Endothelial cell of umbilical vein (primary cell): ENCODE measurements around the gene PPIL6. TPM values are rescaled to one million over a fixed set of nuclear protein-coding genes. Genes with fewer than 3 reads are reported as not detected.
"Not testable (repeated sequence)": the region's sequence is repeated elsewhere in the genome, so short reads cannot be mapped to it uniquely, and the experiment has no call there.

ENCODE experiments used
- BruUV-seq: library from RNA; stranded (reverse); fragments of 400-500 nt; replicated peaks from 2 replicates; lab custom pipeline; 2021; lab: Mats Ljungman, UMichigan
- CTCF ChIA-PET: fragments of 300-600, 350-600 bp; sonication (Branson Sonifier 250); formaldehyde crosslinking; loops from one replicate; lab custom pipeline; 2021; ENCODE audit warnings: antibody characterized with exemption, inconsistent platforms; lab: Charles Lee
- POLR2A ChIA-PET: fragments of 300-600, 350-600 bp; sonication (Branson Sonifier 250); formaldehyde crosslinking; loops from one replicate; lab custom pipeline; 2021; ENCODE audit warnings: antibody characterized with exemption, inconsistent platforms; lab: Charles Lee
- DNase-seq: peaks from one replicate; pipeline ENCODE4 v3.0.0-alpha.2; 2011; ENCODE audit warnings: low read depth, low spot score
- FAIRE-seq: peaks from 2 replicates; lab custom pipeline; 2011; peaks lifted over from hg19 to GRCh38; lab: Jason Lieb, UNC
- H2AFZ ChIP-seq: 2 replicates; pipeline ENCODE4 v1.6.0; 2012; ENCODE audit warnings: low read depth, low read length, control low read depth, inconsistent platforms
- H3K27ac ChIP-seq: 2 replicates; pipeline ENCODE4 v1.5.1; 2011; ENCODE audit warnings: low read depth, mild to moderate bottlenecking, control low read depth, low read length, moderate library complexity; ENCODE audit not compliant: insufficient read depth
- H3K27me3 ChIP-seq, 2 experiments: 2 replicates each; pipeline versions ENCODE4 v1.6.0 to v1.6.1; 2011; ENCODE audit warnings: low read length in 2 of 2, mixed read lengths in 1 of 2; ENCODE audit not compliant: control insufficient read depth in 2 of 2, insufficient read depth in 2 of 2
- H3K36me3 ChIP-seq, 2 experiments: 2 replicates in 1 of 2; 3 replicates in 1 of 2; pipeline ENCODE4 v1.5.1; 2011; ENCODE audit warnings: low read length in 2 of 2, mild to moderate bottlenecking in 1 of 2, moderate library complexity in 1 of 2; ENCODE audit not compliant: control insufficient read depth in 2 of 2, insufficient read depth in 2 of 2; ENCODE audit errors: extremely low read depth in 1 of 2
- H3K4me1 ChIP-seq: 3 replicates; pipeline ENCODE4 v1.5.1; 2011; ENCODE audit warnings: mild to moderate bottlenecking, low read length; ENCODE audit not compliant: control insufficient read depth, insufficient read depth; ENCODE audit errors: extremely low read depth
- H3K4me2 ChIP-seq: 2 replicates; pipeline ENCODE4 v1.6.1; 2011; ENCODE audit warnings: low read length, control low read depth, mixed read lengths; ENCODE audit not compliant: insufficient read depth
- H3K4me3 ChIP-seq, 3 experiments: fragments of 200-600 bp in 1 of 3; sonication (generic), shearing (Covaris generic) in 1 of 3; replicated peaks in 1 of 3; 2 replicates each; pipeline ENCODE4 v1.5.1; 2011 to 2016; ENCODE audit warnings: control low read depth in 3 of 3, low read length in 3 of 3, mild to moderate bottlenecking in 2 of 3, inconsistent platforms in 1 of 3, low read depth in 1 of 3, moderate library complexity in 1 of 3; ENCODE audit not compliant: insufficient read depth in 1 of 3
- H3K79me2 ChIP-seq: 2 replicates; pipeline ENCODE4 v1.6.0; 2012; ENCODE audit warnings: low read length, inconsistent platforms; ENCODE audit not compliant: control insufficient read depth, insufficient read depth
- H3K9ac ChIP-seq: replicated peaks from 2 replicates; pipeline ENCODE3; 2011; ENCODE audit warnings: low read length, control low read depth; ENCODE audit not compliant: insufficient read depth; ENCODE audit errors: extremely low read depth
- H3K9me1 ChIP-seq: replicated peaks from 3 replicates; pipeline ENCODE4 v1.6.0; 2011; ENCODE audit warnings: mild to moderate bottlenecking, low read length; ENCODE audit not compliant: control insufficient read depth, insufficient read depth; ENCODE audit errors: extremely low read depth
- H3K9me3 ChIP-seq: replicated peaks from 2 replicates; pipeline ENCODE4 v1.5.1; 2012; ENCODE audit warnings: low read length, inconsistent platforms; ENCODE audit not compliant: control insufficient read depth, insufficient read depth
- H4K20me1 ChIP-seq: replicated peaks from 2 replicates; pipeline ENCODE3; 2011; ENCODE audit warnings: mild to moderate bottlenecking, low read length; ENCODE audit not compliant: control insufficient read depth, insufficient read depth; ENCODE audit errors: extremely low read depth
- JUN ChIP-seq: IDR thresholded peaks from 2 replicates; pipeline ENCODE4 v1.6.1; 2011; ENCODE audit warnings: borderline replicate concordance, low read depth; ENCODE audit not compliant: insufficient read length, insufficient read depth
- POLR2A ChIP-seq: IDR thresholded peaks from 2 replicates; pipeline ENCODE4 v1.6.1; 2012; ENCODE audit warnings: low read depth, mild to moderate bottlenecking, control low read depth, low read length
- dilution Hi-C: fragments of 300-500 bp; cut with MboI; formaldehyde crosslinking; loops from one replicate; pipeline ENCODE4 v1.15.0; 2019; ENCODE audit warnings: low sequenced_read_pairs; ENCODE audit not compliant: extremely low pct_ligation_motif_present
- intact Hi-C: fragments of 100-400 bp; cut with micrococcal nuclease; formaldehyde crosslinking; loops from one replicate; pipeline ENCODE4 v1.10.0; 2022
- polyA plus RNA-seq, 4 experiments: library from polyadenylated mRNA; depleted of rRNA in 3 of 4; stranded (reverse) in 3 of 4; unstranded in 1 of 4; fragments of >200 nt; gene quantifications; 2 replicates each; pipeline versions ENCODE4 v1.2.1 to v1.2.3, GENCODE V29; 2011 to 2012; ENCODE audit warnings: missing spikeins in 1 of 4
- total RNA-seq: library from RNA; stranded (reverse); gene quantifications from 2 replicates; pipeline ENCODE4 v1.2.3, GENCODE V29; 2021

The PPIL6 gene
- total and polyA plus RNA-seq, 2 donors (not counting 3 experiments of a cell fraction or from before 2014, with no cell fraction given) = 0.11 to 0.33 TPM

DNA sequence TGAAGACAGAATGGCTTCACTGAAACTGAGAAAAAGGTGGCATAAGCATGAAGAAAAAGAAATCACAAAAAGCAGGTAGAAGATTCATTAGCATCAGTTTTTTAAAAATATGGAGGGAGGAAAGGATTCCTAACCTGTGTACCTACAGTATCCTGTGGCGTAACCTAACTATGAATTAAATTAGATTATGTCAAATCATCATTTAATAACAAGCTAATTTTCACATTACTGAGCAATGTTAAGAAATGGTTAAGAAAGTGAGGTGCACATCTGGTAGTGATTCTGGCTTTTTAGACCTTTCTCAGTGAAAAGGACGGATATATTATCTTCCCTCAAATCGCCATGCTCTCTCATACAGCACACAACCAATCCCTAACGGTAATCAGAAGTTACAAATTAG lies 70.7 kb downstream of the PPIL6 start:
- dilution Hi-C loops = no loop called here
- no peak overlapping the region for H3K4me3 ChIP-seq
- FAIRE-seq (no peak), DNase-seq (no peak)
- peaks cover 9 to 28% of the 10 kb centered on the region in 2 experiments for H3K36me3 ChIP-seq
- H4K20me1 ChIP-seq = peaks cover 3% of the 10 kb centered on the region
- H3K9ac ChIP-seq = no peak overlapping the region
- H3K79me2 ChIP-seq = peaks cover 17% of the 10 kb centered on the region
- no peak overlapping the region for H3K4me2 ChIP-seq
- no peak overlapping the region for H2AFZ ChIP-seq
- BruUV-seq = no TSS peak
- ChIA-PET CTCF (interaction anchor here (1.0 to 2.1 kb wide), 4 partner anchors 9 to 182 kb away, joined by 4 to 6 read pairs (median 5); partner anchors contain the start of gene CD164), POLR2A (no interaction called here)
- H3K27ac ChIP-seq = no peak overlapping the region
- intact Hi-C loops = no loop called here
- H3K4me1 ChIP-seq = no peaks in the 10 kb centered on the region
- H3K9me3 ChIP-seq = no peaks in the 10 kb centered on the region
- no peaks in the 10 kb centered on the region for H3K9me1 ChIP-seq
- TF ChIP-seq JUN (no peak), POLR2A (no peak)
- no peaks in the 10 kb centered on the region for H3K27me3 ChIP-seq

DNA sequence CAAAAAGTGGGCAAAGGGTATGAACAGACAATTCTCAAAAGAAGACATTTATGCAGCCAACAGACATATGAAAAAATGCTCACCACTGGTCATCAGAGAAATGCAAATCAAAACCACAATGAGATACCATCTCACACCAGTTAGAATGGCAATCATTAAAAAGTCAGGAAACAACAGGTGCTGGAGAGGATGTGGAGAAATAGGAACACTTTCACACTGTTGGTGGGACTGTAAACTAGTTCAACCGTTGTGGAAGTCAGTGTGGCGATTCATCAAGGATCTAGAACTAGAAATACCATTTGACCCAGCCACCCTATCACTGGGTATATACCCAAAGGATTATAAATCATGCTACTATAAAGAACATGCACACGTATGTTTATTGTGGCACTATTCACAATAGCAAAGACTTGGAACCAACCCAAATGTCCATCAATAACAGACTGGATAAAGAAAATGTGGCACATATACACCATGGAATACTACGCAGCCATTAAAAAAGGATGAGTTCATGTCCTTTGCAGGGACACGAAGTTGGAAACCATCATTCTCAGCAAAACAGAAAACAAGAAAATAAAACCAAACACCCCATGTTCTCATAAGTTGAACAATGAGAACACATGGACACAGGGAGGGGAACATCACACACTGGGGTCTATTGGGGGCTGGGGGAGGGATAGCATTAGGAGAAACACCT lies 75.9 kb downstream of the PPIL6 start:
- H3K9me3 ChIP-seq, H3K27ac ChIP-seq, H3K9ac ChIP-seq, H3K4me2 ChIP-seq, CTCF ChIA-PET, H3K79me2 ChIP-seq, H4K20me1 ChIP-seq, H3K4me3 ChIP-seq, FAIRE-seq, dilution Hi-C loops, DNase-seq, H3K9me1 ChIP-seq, BruUV-seq, POLR2A ChIA-PET, H3K27me3 ChIP-seq, H2AFZ ChIP-seq, intact Hi-C loops, H3K4me1 ChIP-seq: not testable (repeated sequence)
- H3K36me3 ChIP-seq = peaks cover 7 to 21% of the 10 kb centered on the region in 2 experiments
